Skeletal muscle tissue (tissue), 4 donors: ENCODE results near the gene CHN2. TPM values are rescaled to one million over a fixed set of nuclear protein-coding genes. Genes with fewer than 3 reads are reported as not detected.

Experiments used
- H3K27ac ChIP-seq: one replicate; pipeline ENCODE4 v1.7.0; 2013; ENCODE audit warnings: mild to moderate bottlenecking, low read depth, low read length, inconsistent platforms
- H3K27me3 ChIP-seq, 3 donors: one replicate each; pipeline ENCODE4 v1.7.0; 2013; ENCODE audit warnings: low read length in 3 of 3; ENCODE audit not compliant: control insufficient read depth in 3 of 3, insufficient read depth in 3 of 3
- H3K36me3 ChIP-seq, 3 donors: one replicate each; pipeline ENCODE4 v1.7.0; 2013; ENCODE audit warnings: low read length in 3 of 3; ENCODE audit not compliant: control insufficient read depth in 3 of 3, insufficient read depth in 3 of 3
- H3K4me1 ChIP-seq, 3 donors: one replicate each; pipeline ENCODE4 v1.7.0; 2013; ENCODE audit warnings: low read length in 3 of 3, mild to moderate bottlenecking in 3 of 3; ENCODE audit not compliant: control insufficient read depth in 3 of 3, insufficient read depth in 3 of 3
- H3K4me3 ChIP-seq, 3 donors: one replicate each; pipeline ENCODE4 v1.7.0; 2013; ENCODE audit warnings: low read length in 3 of 3
- H3K9ac ChIP-seq, 3 donors: one replicate each; pipeline ENCODE4 v1.7.0; 2013; ENCODE audit warnings: low read length in 3 of 3, mild to moderate bottlenecking in 3 of 3, moderate library complexity in 2 of 3, low read depth in 1 of 3
- H3K9me3 ChIP-seq, 3 donors: one replicate each; pipeline ENCODE4 v1.7.0; 2013; ENCODE audit warnings: low read length in 3 of 3; ENCODE audit not compliant: control insufficient read depth in 3 of 3
- total RNA-seq: library from RNA; depleted of rRNA; stranded (reverse); fragments of >200 nt; gene quantifications from one replicate; pipeline ENCODE4 v1.2.3, GENCODE V29; 2014
- donor health status: Osteomylitis.

The CHN2 gene
- total RNA-seq, 1 donor from 2014 or later: 11.0 TPM

DNA sequence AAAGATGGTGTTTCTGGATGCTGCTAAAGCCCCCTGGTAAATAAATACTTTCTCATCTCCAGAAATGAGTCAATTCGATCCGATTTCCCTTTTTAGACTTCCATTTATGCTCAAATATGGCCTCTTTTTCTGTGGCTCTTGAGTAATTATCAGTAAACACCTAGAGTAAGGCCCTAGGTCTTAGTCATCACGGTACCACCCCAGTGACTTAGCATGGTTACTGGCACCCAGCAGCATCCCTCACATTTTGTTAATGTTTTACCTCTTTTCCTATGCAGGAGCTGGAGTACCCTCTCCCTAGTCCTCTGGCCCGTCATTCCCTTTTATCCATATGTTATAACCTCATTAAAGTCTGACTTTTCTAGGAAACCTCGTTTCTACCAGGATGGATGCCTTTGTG is 19.5 kb downstream of the CHN2 start:
- no peaks in the 10 kb centered on the region for H3K36me3 ChIP-seq
- no peak overlapping the region for H3K9ac ChIP-seq
- no peaks in the 10 kb centered on the region for H3K27me3 ChIP-seq
- no peak overlapping the region for H3K27ac ChIP-seq
- no peak overlapping the region for H3K4me3 ChIP-seq
- peaks cover 0 to 2% (median 0%) of the 10 kb centered on the region in 3 donors for H3K4me1 ChIP-seq
- H3K9me3 ChIP-seq: no peaks in the 10 kb centered on the region

GRCh38 chr7:29214816-29215215 is 20.2 kb downstream of the CHN2 start:
- no peak overlapping the region for H3K4me3 ChIP-seq
- H3K27me3 ChIP-seq: no peaks in the 10 kb centered on the region
- no peaks in the 10 kb centered on the region for H3K9me3 ChIP-seq
- peaks cover 0 to 2% (median 0%) of the 10 kb centered on the region in 3 donors for H3K4me1 ChIP-seq
- H3K9ac ChIP-seq: no peak overlapping the region
- H3K27ac ChIP-seq: no peak overlapping the region
- no peaks in the 10 kb centered on the region for H3K36me3 ChIP-seq

- Histone ChIP-seq H3K4me3 (no peak overlapping the region), H3K9me3 (no peaks in the 10 kb centered on the region), H3K27ac (no peak overlapping the region), H3K4me1 (peaks cover 0 to 2% (median 0%) of the 10 kb centered on the region in 3 donors), H3K36me3 (no peaks in the 10 kb centered on the region), H3K9ac (no peak overlapping the region), H3K27me3 (no peaks in the 10 kb centered on the region)
Observed at GRCh38 chr7:29216128-29216527, 21.6 kb downstream of the CHN2 start.

DNA sequence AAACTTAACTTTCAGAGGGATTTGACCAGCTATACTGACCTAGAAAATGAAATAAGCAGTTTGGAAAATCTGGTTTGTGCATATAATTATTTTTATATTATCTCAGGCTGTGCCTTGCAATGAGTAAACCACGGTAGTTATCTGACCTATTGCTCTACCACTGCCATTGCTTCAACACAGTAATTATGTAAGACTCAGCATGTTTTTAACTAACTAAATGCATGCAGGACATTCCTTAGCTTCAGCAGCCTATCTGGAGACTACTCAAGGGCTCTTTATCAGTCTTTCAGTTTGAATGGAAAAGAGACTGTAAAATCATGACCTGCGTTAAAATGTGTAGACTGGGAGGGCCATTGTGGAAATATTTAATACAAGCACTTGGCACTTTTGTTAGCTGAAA is 22.5 kb downstream of the CHN2 start:
- H3K36me3 ChIP-seq: no peaks in the 10 kb centered on the region
- no peak overlapping the region for H3K27ac ChIP-seq
- H3K9me3 ChIP-seq: no peaks in the 10 kb centered on the region
- H3K9ac ChIP-seq: no peak overlapping the region
- peaks cover 0 to 2% (median 0%) of the 10 kb centered on the region in 3 donors for H3K4me1 ChIP-seq
- H3K27me3 ChIP-seq: no peaks in the 10 kb centered on the region
- H3K4me3 ChIP-seq: no peak overlapping the region

DNA sequence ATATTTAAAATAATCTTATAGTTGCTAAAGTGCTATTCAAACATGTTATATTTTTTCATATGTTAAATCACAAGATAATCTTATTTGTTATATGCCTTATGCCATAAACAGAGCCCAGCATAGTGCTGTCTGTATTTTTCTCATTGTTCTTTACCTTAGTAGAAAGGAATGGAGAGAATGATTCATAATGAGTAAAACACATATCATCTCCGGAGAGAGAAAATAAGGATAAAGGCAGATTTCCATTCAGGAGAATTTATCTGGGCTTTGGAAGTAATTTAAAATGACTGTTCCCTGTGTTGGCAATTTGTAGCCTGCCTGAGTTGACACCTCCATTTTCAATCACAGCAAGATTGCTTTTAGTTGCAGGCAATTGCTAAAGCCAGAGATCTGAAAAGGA is 30.2 kb downstream of the CHN2 start:
- H3K36me3 ChIP-seq: no peaks in the 10 kb centered on the region
- no peak overlapping the region for H3K4me3 ChIP-seq
- no peaks in the 10 kb centered on the region for H3K9me3 ChIP-seq
- no peaks in the 10 kb centered on the region for H3K27me3 ChIP-seq
- H3K27ac ChIP-seq: no peak overlapping the region
- no peak overlapping the region for H3K9ac ChIP-seq
- peaks cover 0 to 11% (median 0%) of the 10 kb centered on the region in 3 donors for H3K4me1 ChIP-seq

- Histone ChIP-seq H3K27me3 (no peaks in the 10 kb centered on the region), H3K9me3 (no peaks in the 10 kb centered on the region), H3K36me3 (no peaks in the 10 kb centered on the region), H3K9ac (no peak overlapping the region), H3K27ac (peak overlapping the region; percentile 34), H3K4me3 (no peak overlapping the region), H3K4me1 (peaks cover 0 to 11% (median 0%) of the 10 kb centered on the region in 3 donors)
Observed at GRCh38 chr7:29228289-29229011, 33.9 kb downstream of the CHN2 start.

DNA sequence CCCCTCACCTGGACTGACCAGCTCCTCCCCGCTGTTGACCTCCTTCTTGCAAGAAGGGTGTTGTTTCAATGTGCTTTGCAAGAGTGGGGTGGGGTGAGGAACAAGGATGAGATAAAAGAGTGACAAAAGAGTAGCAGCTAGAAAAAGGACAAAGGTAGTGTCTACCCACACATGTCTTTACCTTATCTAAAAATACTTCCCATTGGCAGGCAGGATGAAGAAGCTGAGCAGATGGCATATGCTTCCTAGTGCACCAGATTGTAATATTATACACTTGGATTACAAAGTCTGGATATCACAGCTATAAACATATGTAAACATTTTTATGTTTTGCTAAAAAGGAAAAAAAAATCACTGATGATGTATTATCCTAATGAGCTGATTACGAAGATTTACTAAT is 34.5 kb downstream of the CHN2 start:
- H3K27ac ChIP-seq: peak overlapping the region; percentile 34
- peaks cover 0 to 11% (median 0%) of the 10 kb centered on the region in 3 donors for H3K4me1 ChIP-seq
- H3K9me3 ChIP-seq: no peaks in the 10 kb centered on the region
- no peak overlapping the region for H3K4me3 ChIP-seq
- H3K36me3 ChIP-seq: no peaks in the 10 kb centered on the region
- no peak overlapping the region for H3K9ac ChIP-seq
- H3K27me3 ChIP-seq: no peaks in the 10 kb centered on the region

DNA sequence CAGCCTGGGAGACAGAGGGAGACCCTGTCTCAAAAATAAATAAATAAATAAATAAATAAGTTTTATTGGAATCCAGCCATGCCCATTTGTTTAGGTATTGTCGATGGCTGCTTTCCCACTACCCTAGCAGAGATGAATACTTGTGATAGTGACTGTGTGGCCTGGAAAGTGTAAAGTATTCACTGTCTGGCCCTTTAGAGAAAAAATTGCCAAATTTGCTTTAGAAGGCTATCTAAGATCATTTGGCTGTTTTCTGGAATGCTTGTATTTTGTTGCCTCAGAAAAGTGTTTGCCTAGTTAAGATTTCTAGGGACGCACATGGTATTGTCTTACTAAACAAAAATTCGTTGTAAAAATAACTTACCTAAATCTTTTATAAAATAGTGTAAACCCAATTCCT is 35.4 kb downstream of the CHN2 start:
- Histone ChIP-seq H3K4me1 (peaks cover 0 to 11% (median 0%) of the 10 kb centered on the region in 3 donors), H3K27me3 (no peaks in the 10 kb centered on the region), H3K4me3 (no peak overlapping the region), H3K36me3 (no peaks in the 10 kb centered on the region), H3K27ac (no peak overlapping the region), H3K9me3 (no peaks in the 10 kb centered on the region), H3K9ac (no peak overlapping the region)

- no peaks in the 10 kb centered on the region for H3K27me3 ChIP-seq
- no peak overlapping the region for H3K4me3 ChIP-seq
- peaks cover 0 to 11% (median 0%) of the 10 kb centered on the region in 3 donors for H3K4me1 ChIP-seq
- no peak overlapping the region for H3K9ac ChIP-seq
- H3K36me3 ChIP-seq: no peaks in the 10 kb centered on the region
- H3K9me3 ChIP-seq: no peaks in the 10 kb centered on the region
- no peak overlapping the region for H3K27ac ChIP-seq
Observed at GRCh38 chr7:29230871-29231345, 36.3 kb downstream of the CHN2 start.

DNA sequence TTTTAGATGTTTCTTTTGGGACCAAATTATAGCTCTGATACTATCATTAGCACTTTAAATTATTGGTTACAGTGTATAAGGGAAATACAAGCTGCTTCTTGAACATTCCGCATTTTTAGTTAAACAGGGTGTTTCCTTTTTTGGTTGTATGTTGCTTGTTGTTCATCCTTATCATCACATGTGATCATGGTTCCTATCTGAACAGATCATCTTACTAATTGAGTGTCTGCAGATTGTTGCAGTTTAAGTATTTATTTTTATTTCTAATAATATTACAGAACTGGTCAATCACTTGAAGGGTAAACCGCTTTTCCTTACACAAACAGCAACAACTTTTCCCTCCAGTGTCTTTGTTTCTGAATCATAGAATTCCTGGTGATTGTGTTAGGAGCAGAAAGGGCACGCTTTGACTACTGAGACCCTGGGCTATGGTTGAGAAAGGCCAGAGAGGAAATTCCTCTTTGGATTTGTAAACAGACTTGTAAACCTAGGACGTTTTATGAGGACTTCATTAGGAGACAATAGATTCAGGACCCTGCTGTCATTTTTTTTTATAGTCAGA is 37.2 kb downstream of the CHN2 start:
- H3K27ac ChIP-seq: no peak overlapping the region
- H3K4me1 ChIP-seq: peaks cover 0 to 11% (median 0%) of the 10 kb centered on the region in 3 donors
- H3K27me3 ChIP-seq: no peaks in the 10 kb centered on the region
- H3K9me3 ChIP-seq: no peaks in the 10 kb centered on the region
- H3K9ac ChIP-seq: no peak overlapping the region
- no peaks in the 10 kb centered on the region for H3K36me3 ChIP-seq
- no peak overlapping the region for H3K4me3 ChIP-seq
